Smooth muscle cell (in vitro differentiated cells): ENCODE measurements around the gene IRS2. TPM values are rescaled to one million over a fixed set of nuclear protein-coding genes. Genes with fewer than 3 reads are reported as not detected.

Experiments
- DNase-seq: peaks from one replicate; lab custom pipeline; 2025; ENCODE audit not compliant: unreplicated experiment; lab: John Stamatoyannopoulos, UW
- H2AFZ ChIP-seq: fragments of 200-600 bp; sonication (generic); 2 replicates; pipeline ENCODE4 v1.6.0; 2016; ENCODE audit warnings: antibody characterized with exemption, low read depth, mild to moderate bottlenecking
- H3F3A ChIP-seq: fragments of 200-600 bp; sonication (generic); 2 replicates; pipeline ENCODE4 v1.6.0; 2017; ENCODE audit warnings: antibody characterized with exemption, low read depth
- H3K27ac ChIP-seq: fragments of 200-600 bp; sonication (generic); 2 replicates; pipeline ENCODE4 v1.5.1; 2016; ENCODE audit warnings: low read depth, mild to moderate bottlenecking
- H3K27me3 ChIP-seq: fragments of 200-600 bp; sonication (generic); 2 replicates; pipeline ENCODE4 v1.6.1; 2016; ENCODE audit warnings: low read depth, mild to moderate bottlenecking
- H3K36me3 ChIP-seq: fragments of 200-600 bp; sonication (generic); 2 replicates; pipeline ENCODE4 v1.5.1; 2016; ENCODE audit warnings: low read depth
- H3K4me1 ChIP-seq: fragments of 200-600 bp; sonication (generic); 2 replicates; pipeline ENCODE4 v1.5.1; 2016; ENCODE audit warnings: low read depth
- H3K4me2 ChIP-seq: fragments of 200-600 bp; sonication (generic); 2 replicates; pipeline ENCODE4 v1.6.0; 2016; ENCODE audit warnings: mild to moderate bottlenecking
- H3K4me3 ChIP-seq: fragments of 200-600 bp; sonication (generic); 2 replicates; pipeline ENCODE4 v1.5.1; 2016; ENCODE audit warnings: mild to moderate bottlenecking
- H3K79me2 ChIP-seq: fragments of 200-600 bp; sonication (generic); 2 replicates; pipeline ENCODE4 v1.6.0; 2016; ENCODE audit warnings: low read depth, mild to moderate bottlenecking
- H3K9ac ChIP-seq: fragments of 200-600 bp; sonication (generic); 2 replicates; pipeline ENCODE4 v1.6.0; 2016; ENCODE audit warnings: low read depth
- H3K9me3 ChIP-seq: fragments of 200-600 bp; sonication (generic); replicated peaks from 2 replicates; pipeline ENCODE4 v1.5.1; 2016; ENCODE audit warnings: low read depth
- H4K20me1 ChIP-seq: fragments of 200-600 bp; sonication (generic); 2 replicates; pipeline ENCODE4 v1.6.0; 2016; ENCODE audit warnings: low read depth
- WGBS: methylation state at CpG from one replicate; pipeline ENCODE4 v1.1.7; 2016; ENCODE audit warnings: low lambda C conversion rate; 5-methylcytosine and 5-hydroxymethylcytosine counted together
- polyA plus RNA-seq: library from polyadenylated mRNA; unstranded; fragments of >200 nt; fragmentation: Nextera tagmentation; extraction: Ambion mirVana; gene quantifications from 2 replicates; pipeline ENCODE4 v1.2.1, GENCODE V29; 2016
- total RNA-seq: library from RNA; depleted of rRNA; stranded (reverse); fragments of >200 nt; gene quantifications from 2 replicates; pipeline ENCODE4 v1.2.3, GENCODE V29; 2014
- TF ChIP-seq, protein P1 (sequence below): fragments of 200-600 bp; sonication (generic); IDR thresholded peaks from 2 replicates; pipeline ENCODE4 v1.5.1; 2017; ENCODE audit warnings: borderline replicate concordance, mild to moderate bottlenecking, antibody characterized with exemption; ENCODE audit not compliant: insufficient read depth, poor library complexity, severe bottlenecking

The IRS2 gene
- total and polyA plus RNA-seq, 2 experiments from 2014 or later, result 0.90 to 1.7 TPM

DNA sequence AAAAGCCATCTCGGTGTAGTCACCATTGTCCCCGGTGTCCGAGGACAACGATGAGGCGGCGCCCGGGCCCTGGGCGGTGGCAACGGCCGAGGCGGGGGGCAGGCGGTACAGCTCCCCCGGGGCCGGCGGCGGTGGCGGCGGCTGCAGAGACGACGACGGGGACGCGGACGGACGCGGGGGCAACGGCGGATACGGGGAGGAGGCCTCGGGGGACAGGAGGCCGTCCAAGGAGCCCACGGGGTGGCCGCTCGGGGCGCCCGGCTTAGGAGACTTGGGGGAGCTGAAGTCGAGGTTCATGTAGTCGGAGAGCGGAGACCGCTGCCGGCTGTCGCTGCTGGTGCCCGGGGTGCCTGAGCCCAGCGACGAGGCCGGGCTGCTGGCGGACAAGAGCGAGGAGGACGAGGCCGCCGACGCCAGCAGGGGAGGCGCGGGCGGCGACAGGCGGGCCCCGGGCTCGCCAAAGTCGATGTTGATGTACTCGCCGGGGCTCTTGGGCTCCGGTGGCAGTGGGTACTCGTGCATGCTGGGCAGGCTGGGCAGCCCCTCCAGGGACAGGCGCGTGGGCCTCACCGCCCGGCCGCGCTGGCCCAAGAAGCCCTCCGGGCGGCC lies 3.5 kb downstream of the IRS2 start:
- H3K4me3 ChIP-seq, result no peak overlapping the region

DNA sequence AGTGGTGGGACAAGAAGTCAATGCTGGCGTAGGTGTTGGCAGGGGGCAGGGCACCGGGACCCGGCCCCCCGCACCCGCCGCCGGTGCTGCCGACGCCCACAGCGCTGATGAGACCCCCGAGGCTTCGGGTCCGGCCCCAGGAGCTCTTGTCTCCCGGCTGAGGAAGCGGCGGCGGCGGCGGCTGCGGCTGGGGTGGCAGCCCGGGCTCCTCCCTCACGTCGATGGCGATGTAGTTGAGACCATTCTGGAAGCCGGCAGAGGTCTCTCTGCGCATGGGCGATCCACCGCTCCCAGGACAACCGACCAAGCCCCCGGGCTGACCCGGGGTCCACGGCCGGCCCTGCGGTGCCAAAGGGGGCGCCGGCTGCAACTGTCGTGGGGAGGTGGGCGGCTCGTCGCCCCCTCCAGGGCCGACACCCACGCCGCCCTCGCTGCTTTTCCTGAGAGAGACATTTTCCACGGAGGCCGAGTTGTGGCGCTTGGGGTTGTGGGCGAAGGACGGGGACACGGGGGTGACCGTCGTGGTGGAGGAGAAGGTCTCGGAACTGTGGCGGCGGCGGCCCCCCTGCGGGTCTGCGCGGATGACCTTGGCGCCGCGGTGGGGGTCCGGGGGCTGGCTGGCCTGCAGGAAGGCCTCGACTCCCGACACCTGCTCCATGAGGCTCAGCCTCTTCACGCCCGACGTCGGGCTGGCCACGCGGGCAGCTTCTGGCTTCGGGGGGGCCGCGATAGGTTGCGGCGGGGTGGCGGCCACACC lies 4.1 kb downstream of the IRS2 start:
- H3K4me2 ChIP-seq, result no peak overlapping the region
- TF ChIP-seq, protein P1, sequence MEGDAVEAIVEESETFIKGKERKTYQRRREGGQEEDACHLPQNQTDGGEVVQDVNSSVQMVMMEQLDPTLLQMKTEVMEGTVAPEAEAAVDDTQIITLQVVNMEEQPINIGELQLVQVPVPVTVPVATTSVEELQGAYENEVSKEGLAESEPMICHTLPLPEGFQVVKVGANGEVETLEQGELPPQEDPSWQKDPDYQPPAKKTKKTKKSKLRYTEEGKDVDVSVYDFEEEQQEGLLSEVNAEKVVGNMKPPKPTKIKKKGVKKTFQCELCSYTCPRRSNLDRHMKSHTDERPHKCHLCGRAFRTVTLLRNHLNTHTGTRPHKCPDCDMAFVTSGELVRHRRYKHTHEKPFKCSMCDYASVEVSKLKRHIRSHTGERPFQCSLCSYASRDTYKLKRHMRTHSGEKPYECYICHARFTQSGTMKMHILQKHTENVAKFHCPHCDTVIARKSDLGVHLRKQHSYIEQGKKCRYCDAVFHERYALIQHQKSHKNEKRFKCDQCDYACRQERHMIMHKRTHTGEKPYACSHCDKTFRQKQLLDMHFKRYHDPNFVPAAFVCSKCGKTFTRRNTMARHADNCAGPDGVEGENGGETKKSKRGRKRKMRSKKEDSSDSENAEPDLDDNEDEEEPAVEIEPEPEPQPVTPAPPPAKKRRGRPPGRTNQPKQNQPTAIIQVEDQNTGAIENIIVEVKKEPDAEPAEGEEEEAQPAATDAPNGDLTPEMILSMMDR, result no peak
- peaks cover 12% of the 10 kb centered on the region for H3K27me3 ChIP-seq
- no peak overlapping the region for H2AFZ ChIP-seq
- H3K79me2 ChIP-seq, result peaks cover 4% of the 10 kb centered on the region
- no peaks in the 10 kb centered on the region for H3K36me3 ChIP-seq
- H3K27ac ChIP-seq, result no peak overlapping the region
- H3F3A ChIP-seq, result no peaks in the 10 kb centered on the region
- no peak for DNase-seq
- no peaks in the 10 kb centered on the region for H3K9me3 ChIP-seq
- H4K20me1 ChIP-seq, result peaks cover 8% of the 10 kb centered on the region
- no peak overlapping the region for H3K4me3 ChIP-seq
- peaks cover 16% of the 10 kb centered on the region for H3K4me1 ChIP-seq
- no peak overlapping the region for H3K9ac ChIP-seq
- WGBS, result 98% methylated on average over 49 of the region's 77 CpGs

More for the DNA sequence above, 3.5 kb downstream of the IRS2 start:
- peaks cover 8% of the 10 kb centered on the region for H4K20me1 ChIP-seq
- no peak for DNase-seq
- peaks cover 17% of the 10 kb centered on the region for H3K27me3 ChIP-seq
- no peaks in the 10 kb centered on the region for H3K9me3 ChIP-seq
- no peak overlapping the region for H3K9ac ChIP-seq
- 94% methylated on average over 27 of the region's 72 CpGs for WGBS
- H3K79me2 ChIP-seq, result no peaks in the 10 kb centered on the region
- no peak overlapping the region for H3K27ac ChIP-seq
- TF ChIP-seq, protein P1, result no peak
- H3K4me2 ChIP-seq, result no peak overlapping the region
- no peaks in the 10 kb centered on the region for H3F3A ChIP-seq
- no peaks in the 10 kb centered on the region for H3K36me3 ChIP-seq
- no peak overlapping the region for H2AFZ ChIP-seq
- peaks cover 16% of the 10 kb centered on the region for H3K4me1 ChIP-seq

- H3K4me3 ChIP-seq, result peak overlapping the region; percentile 34
- H3K4me2 ChIP-seq, result peak overlapping the region; percentile 48
- no peaks in the 10 kb centered on the region for H3F3A ChIP-seq
- no peak overlapping the region for H2AFZ ChIP-seq
- WGBS, result 96% methylated on average over 28 of the region's 28 CpGs
- H3K9me3 ChIP-seq, result no peaks in the 10 kb centered on the region
- peaks cover 8% of the 10 kb centered on the region for H4K20me1 ChIP-seq
- TF ChIP-seq, protein P1, result no peak
- no peak for DNase-seq
- peaks cover 4% of the 10 kb centered on the region for H3K79me2 ChIP-seq
- no peak overlapping the region for H3K27ac ChIP-seq
- peaks cover 12% of the 10 kb centered on the region for H3K27me3 ChIP-seq
- H3K4me1 ChIP-seq, result peaks cover 16% of the 10 kb centered on the region
- H3K9ac ChIP-seq, result no peak overlapping the region
- H3K36me3 ChIP-seq, result no peaks in the 10 kb centered on the region
Observed at GRCh38 chr13:109781384-109782065, 4.9 kb downstream of the IRS2 start.
